ENCODE results near the gene MOGAT3. TPM values are rescaled to one million over a fixed set of nuclear protein-coding genes. Genes with fewer than 3 reads are reported as not detected.

MOGAT3 gene
- total RNA-seq, 4 donors from 2014 or later = 91.4 to 195 (median 123) TPM; not detected in 1

DNA sequence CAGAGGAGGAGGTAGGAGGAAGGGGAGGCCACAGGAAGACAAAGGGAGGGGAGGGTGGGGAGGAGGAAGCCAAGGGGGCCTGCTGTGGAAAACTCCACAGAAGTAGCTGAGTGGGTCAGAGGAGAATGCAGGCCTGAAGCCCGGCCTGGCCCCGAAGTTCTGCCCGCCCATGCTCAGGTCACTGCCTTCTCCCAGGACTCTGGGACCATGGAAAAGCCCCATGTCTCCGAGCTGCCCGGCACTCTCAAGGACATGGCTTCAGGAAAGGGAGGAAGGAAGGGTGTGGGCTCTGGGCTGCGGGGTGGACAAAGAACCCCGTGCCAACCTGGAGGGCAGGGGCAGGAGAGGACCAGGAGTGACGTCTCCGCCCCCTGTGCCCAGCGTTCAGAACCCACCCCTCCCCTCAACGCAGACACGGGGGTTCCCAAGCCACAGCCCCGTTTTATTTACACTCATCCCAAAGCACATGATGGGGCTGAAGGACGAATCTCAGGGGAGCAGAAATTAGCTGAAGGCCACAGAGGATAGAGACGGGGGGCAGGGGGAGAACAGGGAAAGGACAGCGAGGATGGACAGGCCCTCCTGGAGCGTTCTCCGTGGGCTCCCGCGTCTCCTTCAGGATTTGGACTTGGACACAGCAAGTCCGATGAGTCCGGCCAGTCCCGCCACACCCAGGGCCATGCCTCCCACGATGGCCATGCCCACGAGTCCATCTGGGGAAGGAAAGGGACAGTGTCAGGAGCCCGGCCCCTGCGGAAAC is 38.5 kb upstream of the MOGAT3 start:
- no peaks in the 10 kb centered on the region for H3K9me3 ChIP-seq
- H3K27ac ChIP-seq = peak overlapping the region in 3 of 4 donors; percentile 72 to 100 (median 98)
- H3K4me1 ChIP-seq = peaks cover 0 to 41% (median 9%) of the 10 kb centered on the region in 4 donors
- H3K4me3 ChIP-seq = peak overlapping the region in 2 of 4 donors; percentile 60
- H3K27me3 ChIP-seq = no peaks in the 10 kb centered on the region
- peak in 2 of 3 donors; percentile 76 to 81 for DNase-seq
- TF ChIP-seq POLR2A (IDR thresholded peaks at IDR 0.05) (peak; percentile 61 to 64), CTCF (IDR thresholded peaks at IDR 0.05) (no peak)
- H3K36me3 ChIP-seq = peaks cover 0 to 15% (median 0%) of the 10 kb centered on the region in 3 donors

DNA sequence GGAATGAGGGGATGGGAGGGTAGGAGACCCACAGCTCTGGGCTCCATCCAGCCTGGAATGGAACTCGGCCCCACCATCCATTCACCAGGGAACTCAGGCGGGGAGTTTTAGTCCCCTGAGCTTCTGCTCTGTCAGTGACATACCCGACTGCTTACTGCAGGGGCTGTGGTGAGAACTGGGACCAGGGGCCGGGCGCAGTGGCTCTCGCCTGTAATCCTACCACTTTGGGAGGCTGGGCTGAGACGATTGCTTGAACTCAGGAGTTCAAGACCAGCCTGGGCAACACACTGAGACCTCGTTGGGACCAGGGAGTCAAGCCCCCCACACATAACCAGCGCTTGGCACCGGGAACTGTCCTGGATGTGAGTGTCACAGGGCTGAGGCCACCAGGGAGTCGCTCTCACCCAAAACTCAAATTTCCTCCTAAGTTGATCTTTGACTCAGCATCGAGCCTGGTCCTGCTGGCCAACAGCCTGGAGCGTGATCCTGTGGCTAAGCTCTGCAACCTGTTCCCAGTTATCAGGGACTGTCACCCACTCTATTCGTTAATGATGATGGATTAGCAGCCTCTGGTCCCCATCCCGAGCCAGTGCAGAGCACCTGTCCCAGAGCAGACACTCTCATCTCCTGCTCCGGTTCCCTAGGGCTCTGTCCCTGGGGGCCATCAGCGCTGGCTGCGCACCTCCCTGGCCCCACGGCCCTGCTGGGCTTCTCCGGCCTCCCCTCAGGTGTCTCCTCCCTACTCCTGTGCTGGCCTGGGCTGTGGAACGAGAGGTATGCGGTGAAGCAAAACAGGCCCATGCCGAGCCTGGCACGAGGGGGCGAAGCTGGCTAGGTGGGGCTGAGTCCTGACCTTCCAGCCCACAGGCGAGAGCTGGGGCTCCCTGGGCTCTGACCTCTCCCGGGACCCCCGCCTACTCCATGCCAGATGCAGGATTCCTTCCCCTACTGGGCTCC is 37.7 kb upstream of the MOGAT3 start:
- peak overlapping the region; percentile 49 to 100 (median 85) for H3K27ac ChIP-seq
- H3K27me3 ChIP-seq = no peaks in the 10 kb centered on the region
- H3K4me3 ChIP-seq = peak overlapping the region in 2 of 4 donors; percentile 60
- H3K4me1 ChIP-seq = peaks cover 0 to 36% (median 4%) of the 10 kb centered on the region in 4 donors
- peaks cover 0 to 15% (median 0%) of the 10 kb centered on the region in 3 donors for H3K36me3 ChIP-seq
- peak in 2 of 3 donors; percentile 56 to 66 for DNase-seq
- no peak for TF ChIP-seq CTCF (IDR thresholded peaks at IDR 0.05)
- TF ChIP-seq POLR2A (IDR thresholded peaks at IDR 0.05) = peak; percentile 7 to 59
- H3K9me3 ChIP-seq = no peaks in the 10 kb centered on the region

- peak within 1 kb of the TSS in 3 of 4 donors; percentile 33 to 60 (median 60) for H3K4me3 ChIP-seq
- H3K36me3 ChIP-seq = peaks cover 0 to 15% (median 0%) of the 10 kb centered on the region in 3 donors
- TF ChIP-seq CTCF (IDR thresholded peaks at IDR 0.05) (no peak), POLR2A (IDR thresholded peaks at IDR 0.05) (peak; percentile 89 to 92)
These were observed 36.6 kb upstream of the MOGAT3 start, which contains the start of gene CLDN15 for GRCh38 chr7:101237206-101238067. Gene CLDN15 (minus strand): TSS chr7:101237802. CDS start chr7:101237581, 221 bp downstream.

DNA sequence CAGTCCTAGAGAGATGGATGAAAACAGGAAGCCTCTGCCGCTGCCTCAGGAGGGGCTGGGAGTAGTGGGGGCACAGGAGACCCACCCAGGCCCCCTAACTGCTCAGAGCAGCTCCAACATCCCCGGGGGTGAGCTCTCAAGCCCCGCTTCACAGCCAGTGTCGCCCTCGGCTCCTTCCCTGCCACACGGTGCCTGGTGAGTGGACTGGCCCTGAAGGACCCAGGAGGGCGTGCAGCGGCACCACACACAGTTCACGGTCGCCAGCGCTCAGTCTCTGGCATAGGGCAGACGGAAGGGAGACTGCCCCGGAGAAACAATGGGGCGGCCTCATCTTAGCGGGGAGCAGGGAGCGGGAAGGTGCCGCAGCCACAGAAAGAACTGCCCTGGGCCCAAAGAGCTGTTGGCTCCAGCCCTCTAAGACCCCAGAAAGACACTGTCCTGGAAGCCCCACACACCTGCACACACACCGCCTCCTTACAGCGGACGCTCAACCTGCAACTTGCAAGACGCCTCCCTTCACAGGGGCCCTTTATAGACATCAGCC is 35.5 kb upstream of the MOGAT3 start:
- peak overlapping the region in 3 of 4 donors; percentile 33 to 60 (median 60) for H3K4me3 ChIP-seq
- TF ChIP-seq POLR2A (IDR thresholded peaks at IDR 0.05) = peak; percentile 9 to 31
- no peak for TF ChIP-seq CTCF (IDR thresholded peaks at IDR 0.05)
- H3K27ac ChIP-seq = peak overlapping the region in 3 of 4 donors; percentile 72 to 100 (median 98)
- peaks cover 0 to 44% (median 2%) of the 10 kb centered on the region in 4 donors for H3K4me1 ChIP-seq
- peaks cover 0 to 15% (median 0%) of the 10 kb centered on the region in 3 donors for H3K36me3 ChIP-seq
- no peaks in the 10 kb centered on the region for H3K9me3 ChIP-seq
- DNase-seq = peak in 1 of 3 donors; percentile 66
- H3K27me3 ChIP-seq = no peaks in the 10 kb centered on the region

More at GRCh38 chr7:101237206-101238067, 36.6 kb upstream of the MOGAT3 start, which contains the start of gene CLDN15:
- peak within 1 kb of the TSS; percentile 49 to 100 (median 85) for H3K27ac ChIP-seq
- DNase-seq = peak in 2 of 3 donors; percentile 93 to 95
- H3K9me3 ChIP-seq = no peaks in the 10 kb centered on the region
- no peaks in the 10 kb centered on the region for H3K27me3 ChIP-seq
- peaks cover 0 to 41% (median 2%) of the 10 kb centered on the region in 4 donors for H3K4me1 ChIP-seq
